Upper lobe of left lung (tissue), 6 donors: ENCODE measurements around the gene CDKN3. TPM values are rescaled to one million over a fixed set of nuclear protein-coding genes. Genes with fewer than 3 reads are reported as not detected.
A peak's percentile ranks its signal among the peaks of the same experiment; 100 is the strongest.
"Not testable (repeated sequence)": the region's sequence is repeated elsewhere in the genome, so short reads cannot be mapped to it uniquely, and the experiment has no call there.

Experiments
- ATAC-seq, 2 donors: fragments of 200-7000 bp; cut with Tn5 transposase; one replicate each; pipeline ENCODE4 v1.9.1; 2022; ENCODE audit warnings: mild to moderate bottlenecking in 2 of 2, moderate library complexity in 2 of 2; ENCODE audit not compliant: low FRiP score in 2 of 2
- DNase-seq, 2 donors: peaks; one replicate each; pipeline ENCODE4 v3.0.0-alpha.2; 2019 to 2020
- H3K27ac ChIP-seq, 4 donors: fragments of 200-600 bp; sonication (generic); one replicate each; pipeline ENCODE4 v1.5.1; 2016 to 2019
- H3K27me3 ChIP-seq, 4 donors: fragments of 200-600 bp; sonication (generic); one replicate each; pipeline ENCODE4 v1.5.1; 2017 to 2019
- H3K36me3 ChIP-seq, 4 donors: fragments of 200-600 bp; sonication (generic); one replicate each; pipeline ENCODE4 v1.5.1; 2016 to 2019
- H3K4me1 ChIP-seq, 4 donors: fragments of 200-600 bp; sonication (generic); one replicate each; pipeline ENCODE4 v1.5.1; 2018 to 2019
- H3K4me3 ChIP-seq, 4 donors: fragments of 200-600 bp; sonication (generic); one replicate each; pipeline ENCODE4 v1.5.1; 2017 to 2019; ENCODE audit warnings: mild to moderate bottlenecking in 2 of 4, moderate library complexity in 1 of 4
- H3K9me3 ChIP-seq, 4 donors: fragments of 200-600 bp; sonication (generic); one replicate each; pipeline ENCODE4 v1.5.1; 2018 to 2019
- CTCF ChIP-seq, 6 experiments: fragments of 450-650 bp in 4 of 6; fragments of 200-600 bp in 2 of 6; sonication (generic) in 2 of 6; IDR thresholded peaks; one replicate each; pipeline ENCODE4 v1.5.1; 2016 to 2019; ENCODE audit warnings: antibody characterized with exemption in 6 of 6
- EP300 ChIP-seq, 4 donors: sonication (generic); formaldehyde crosslinking; IDR thresholded peaks; one replicate each; pipeline ENCODE4 v1.5.1; 2017; ENCODE audit warnings: antibody characterized with exemption in 4 of 4, control low read depth in 2 of 4
- POLR2A ChIP-seq, 4 donors: fragments of 450-650 bp; IDR thresholded peaks; one replicate each; pipeline ENCODE4 v1.5.1; 2016 to 2017; ENCODE audit warnings: antibody characterized with exemption in 4 of 4, mild to moderate bottlenecking in 2 of 4
- POLR2AphosphoS5 ChIP-seq, 2 donors: sonication (generic); formaldehyde crosslinking; IDR thresholded peaks; one replicate each; pipeline ENCODE4 v1.5.1; 2017; ENCODE audit warnings: antibody characterized with exemption in 2 of 2
- WGBS, 2 donors: methylation state at CpG; one replicate each; pipeline ENCODE4 v1.1.5; 2017 to 2018; 5-methylcytosine and 5-hydroxymethylcytosine counted together
- total RNA-seq, 6 donors: library from RNA; depleted of rRNA in 4 of 6; stranded (reverse); fragments of >200 nt in 4 of 6; gene quantifications; one replicate each; pipeline versions ENCODE4 v1.1.0 to v1.2.1, GENCODE V29; 2016 to 2021
- donor health status: DM: no; HTN: no; CAD: no; lungs with moderate emphysema.
- donor health status: DM: no; HTN: yes; CAD: no; lungs with severe emphysema.

Gene CDKN3
- total RNA-seq, 6 donors from 2014 or later: 1.7 to 3.6 (median 3.1) TPM; not detected in 2

DNA sequence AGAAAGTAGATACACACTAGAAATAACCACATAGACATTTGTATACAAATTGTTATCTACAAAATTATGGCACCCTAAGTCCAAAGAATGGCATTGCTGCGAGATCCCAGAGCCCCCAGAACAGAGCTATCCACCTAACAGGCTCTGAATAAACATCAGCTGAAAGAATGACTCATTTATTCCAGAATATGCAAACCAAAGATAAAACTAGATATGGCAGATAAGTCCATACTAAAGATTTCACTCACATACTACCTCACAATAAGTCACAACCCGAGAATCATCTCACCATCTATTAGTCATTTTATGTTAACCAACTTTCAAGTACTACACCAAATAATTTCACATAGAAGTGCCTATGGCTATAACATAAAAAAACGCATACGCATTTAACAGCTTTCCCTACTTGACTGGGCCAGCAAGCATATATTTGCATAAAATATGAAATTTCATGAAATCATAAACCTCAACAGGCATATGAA lies 38.7 kb downstream of the CDKN3 start:
- Histone ChIP-seq H3K36me3 (peaks cover 0 to 10% (median 3%) of the 10 kb centered on the region in 4 donors), H3K4me1 (peaks cover 14 to 36% (median 31%) of the 10 kb centered on the region in 4 donors), H3K27ac (no peak overlapping the region), H3K9me3 (no peaks in the 10 kb centered on the region), H3K27me3 (no peaks in the 10 kb centered on the region), H3K4me3 (no peak overlapping the region)
- ATAC-seq: no peak
- no peak for DNase-seq
- TF ChIP-seq CTCF (IDR thresholded peaks at IDR 0.05) (no peak), EP300 (IDR thresholded peaks at IDR 0.05) (no peak), POLR2A (IDR thresholded peaks at IDR 0.05) (no peak), POLR2AphosphoS5 (IDR thresholded peaks at IDR 0.05) (no peak)
- WGBS, 2 donors: 74 to 80% methylated on average over 4 of the region's 4 CpGs

DNA sequence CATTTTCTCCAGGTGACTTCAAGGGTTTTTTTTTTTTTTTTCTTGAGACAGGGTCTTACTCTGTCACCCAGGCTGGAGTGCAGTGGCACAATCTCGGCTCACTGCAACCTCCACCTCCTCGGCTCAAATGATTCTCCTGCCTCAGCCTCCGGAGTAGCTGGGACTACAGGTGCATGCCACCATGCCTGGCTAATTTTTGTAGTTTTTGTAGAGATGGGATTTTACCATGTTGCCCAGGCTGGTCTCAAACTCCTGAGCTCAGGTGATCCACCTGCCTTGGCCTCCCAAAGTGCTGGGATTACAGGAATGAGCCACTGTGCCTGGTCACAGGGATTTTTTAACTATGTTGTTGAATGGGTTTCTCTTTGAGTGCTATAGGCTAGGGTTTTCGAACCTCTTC lies 41.1 kb downstream of the CDKN3 start:
- 96 to 97% methylated on average over 4 of the region's 4 CpGs for WGBS, 2 donors
- not testable (repeated sequence) for H3K4me3 ChIP-seq, H3K27me3 ChIP-seq, DNase-seq, H3K36me3 ChIP-seq, H3K27ac ChIP-seq, ATAC-seq, H3K9me3 ChIP-seq
- H3K4me1 ChIP-seq: peaks cover 14 to 39% (median 34%) of the 10 kb centered on the region in 4 donors

DNA sequence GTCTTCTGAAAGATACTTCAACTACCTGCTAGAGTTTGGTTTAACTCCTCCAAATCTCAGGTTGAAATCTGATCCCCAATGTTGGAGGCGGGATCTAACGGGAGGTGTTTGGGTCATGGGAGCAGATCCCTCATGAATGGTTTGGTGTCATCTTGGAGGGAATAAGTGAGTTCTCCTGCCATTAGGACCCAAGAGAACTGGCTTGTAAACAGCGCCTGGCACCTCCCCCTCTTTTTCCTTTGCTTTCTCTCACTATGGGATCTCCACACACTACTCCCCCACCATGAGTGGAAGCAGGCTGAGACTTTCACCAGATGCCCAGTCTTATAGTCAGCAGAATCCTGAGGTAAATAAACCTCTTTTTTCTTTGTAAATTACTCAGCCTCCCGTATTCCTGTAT lies 41.9 kb downstream of the CDKN3 start:
- DNase-seq (no peak), ATAC-seq (no peak)
- no peaks in the 10 kb centered on the region for H3K9me3 ChIP-seq
- 89 to 92% methylated on average over 4 of the region's 4 CpGs for WGBS, 2 donors
- peaks cover 0 to 4% (median 0%) of the 10 kb centered on the region in 4 donors for H3K36me3 ChIP-seq
- peaks cover 14 to 36% (median 32%) of the 10 kb centered on the region in 4 donors for H3K4me1 ChIP-seq
- no peaks in the 10 kb centered on the region for H3K27me3 ChIP-seq
- no peak for TF ChIP-seq EP300 (IDR thresholded peaks at IDR 0.05)
- no peak for TF ChIP-seq CTCF (IDR thresholded peaks at IDR 0.05)
- TF ChIP-seq POLR2A (IDR thresholded peaks at IDR 0.05): no peak
- TF ChIP-seq POLR2AphosphoS5 (IDR thresholded peaks at IDR 0.05): no peak
- H3K4me3 ChIP-seq: no peak overlapping the region
- H3K27ac ChIP-seq: no peak overlapping the region

DNA sequence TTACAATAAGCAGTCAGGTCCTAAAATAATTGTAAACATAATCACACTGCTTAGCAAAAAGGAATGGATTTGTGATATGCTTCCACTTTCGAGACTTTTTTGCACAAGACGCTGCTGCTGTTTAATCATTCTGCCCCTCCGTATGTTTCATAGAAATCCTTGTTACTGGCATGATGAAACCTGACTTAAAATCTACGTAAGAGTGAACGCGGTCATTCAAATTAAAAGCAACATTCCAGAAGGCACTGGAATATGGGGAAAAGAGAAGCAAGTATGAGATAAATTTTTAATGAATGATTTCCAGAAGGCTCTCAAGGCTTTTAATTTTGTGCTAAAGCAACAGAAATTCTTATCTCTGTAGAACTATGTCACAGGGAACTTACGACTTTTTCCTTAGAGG lies 43.2 kb downstream of the CDKN3 start:
- H3K9me3 ChIP-seq: no peaks in the 10 kb centered on the region
- TF ChIP-seq POLR2AphosphoS5 (IDR thresholded peaks at IDR 0.05): no peak
- TF ChIP-seq POLR2A (IDR thresholded peaks at IDR 0.05): no peak
- H3K36me3 ChIP-seq: no peaks in the 10 kb centered on the region
- H3K4me3 ChIP-seq: peak overlapping the region in 3 of 4 donors; percentile 80 to 89 (median 85)
- H3K4me1 ChIP-seq: peaks cover 14 to 26% (median 24%) of the 10 kb centered on the region in 4 donors
- peak overlapping the region in 3 of 4 donors; percentile 91 to 96 (median 94) for H3K27ac ChIP-seq
- DNase-seq: no peak
- ATAC-seq: no peak
- WGBS, 2 donors: 60 to 72% methylated on average over 7 of the region's 7 CpGs
- no peaks in the 10 kb centered on the region for H3K27me3 ChIP-seq

DNA sequence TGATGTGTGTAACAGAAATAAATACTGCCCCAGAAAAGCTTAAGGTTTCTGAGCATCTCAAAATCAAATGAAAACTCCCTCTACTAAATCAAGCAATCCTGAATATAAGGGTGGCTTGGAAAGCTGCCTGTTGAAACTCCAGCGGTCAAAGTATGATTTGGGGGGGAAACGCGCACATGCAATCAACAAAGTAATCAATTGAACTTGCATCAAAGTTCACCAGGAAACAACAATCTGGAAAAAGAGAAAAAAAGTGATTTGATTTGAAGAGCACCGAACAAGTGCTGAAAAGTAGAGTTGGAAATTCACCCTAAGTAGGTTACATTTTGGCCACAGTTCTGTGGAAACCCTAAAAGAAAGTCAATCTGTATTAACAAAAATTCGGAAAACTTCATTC lies 43.7 kb downstream of the CDKN3 start:
- Histone ChIP-seq H3K9me3 (no peaks in the 10 kb centered on the region), H3K4me1 (peaks cover 11 to 23% (median 20%) of the 10 kb centered on the region in 4 donors), H3K4me3 (peak overlapping the region; percentile 66 to 89 (median 82)), H3K27me3 (no peaks in the 10 kb centered on the region), H3K36me3 (no peaks in the 10 kb centered on the region), H3K27ac (peak overlapping the region; percentile 88 to 96 (median 92))
- no peak for TF ChIP-seq EP300 (IDR thresholded peaks at IDR 0.05)
- no peak for TF ChIP-seq POLR2AphosphoS5 (IDR thresholded peaks at IDR 0.05)
- no peak for TF ChIP-seq POLR2A (IDR thresholded peaks at IDR 0.05)
- TF ChIP-seq CTCF (IDR thresholded peaks at IDR 0.05): no peak
- DNase-seq (no peak), ATAC-seq (no peak)
- WGBS, 2 donors: 3 to 4% methylated on average over 5 of the region's 5 CpGs
